Muscle layer of colon (tissue), 2 donors: Measurements from ENCODE around the gene ART5.
"Not testable (repeated sequence)": the region's sequence is repeated elsewhere in the genome, so short reads cannot be mapped to it uniquely, and the experiment has no call there.

ENCODE experiments used
- H3K27ac ChIP-seq: one replicate; pipeline ENCODE4 v1.7.0; 2013; ENCODE audit warnings: low read depth, mild to moderate bottlenecking, low read length, moderate library complexity
- H3K27me3 ChIP-seq, 2 donors: one replicate each; pipeline ENCODE4 v1.7.0; 2013; ENCODE audit warnings: low read length in 2 of 2, mild to moderate bottlenecking in 2 of 2; ENCODE audit not compliant: insufficient read depth in 2 of 2, control insufficient read depth in 1 of 2
- H3K36me3 ChIP-seq: one replicate; pipeline ENCODE4 v1.7.0; 2013; ENCODE audit warnings: mild to moderate bottlenecking, low read length; ENCODE audit not compliant: insufficient read depth
- H3K4me1 ChIP-seq: one replicate; pipeline ENCODE4 v1.7.0; 2013; ENCODE audit warnings: mild to moderate bottlenecking, low read length; ENCODE audit not compliant: insufficient read depth
- H3K4me3 ChIP-seq, 2 donors: one replicate each; pipeline ENCODE4 v1.7.0; 2013; ENCODE audit warnings: low read length in 2 of 2, low read depth in 1 of 2, mild to moderate bottlenecking in 1 of 2, moderate library complexity in 1 of 2
- H3K9ac ChIP-seq: one replicate; pipeline ENCODE4 v1.7.0; 2013; ENCODE audit warnings: low read length
- H3K9me3 ChIP-seq: one replicate; pipeline ENCODE4 v1.7.0; 2013; ENCODE audit warnings: mild to moderate bottlenecking, low read length
- donor health status: abdominal sarcoma.
- donor health status: Adenocarcinoma of cecum.

ART5 gene

GRCh38 chr11:3614742-3615171 is 27.0 kb downstream of the ART5 start:
- Histone ChIP-seq H3K9ac (no peak overlapping the region), H3K36me3 (no peaks in the 10 kb centered on the region), H3K27ac (no peak overlapping the region), H3K27me3 (no peaks in the 10 kb centered on the region), H3K4me3 (no peak overlapping the region), H3K9me3 (no peaks in the 10 kb centered on the region), H3K4me1 (no peaks in the 10 kb centered on the region)

- H3K4me1 ChIP-seq = no peaks in the 10 kb centered on the region
- H3K9me3 ChIP-seq = no peaks in the 10 kb centered on the region
- no peak overlapping the region for H3K4me3 ChIP-seq
- H3K27me3 ChIP-seq = no peaks in the 10 kb centered on the region
- no peaks in the 10 kb centered on the region for H3K36me3 ChIP-seq
- H3K9ac ChIP-seq = no peak overlapping the region
- no peak overlapping the region for H3K27ac ChIP-seq
These were observed 27.6 kb downstream of the ART5 start for GRCh38 chr11:3613998-3614741.

- H3K27me3 ChIP-seq = no peaks in the 10 kb centered on the region
- no peaks in the 10 kb centered on the region for H3K4me1 ChIP-seq
- H3K9ac ChIP-seq = no peak overlapping the region
- no peaks in the 10 kb centered on the region for H3K9me3 ChIP-seq
- H3K27ac ChIP-seq = no peak overlapping the region
- H3K4me3 ChIP-seq = no peak overlapping the region
- H3K36me3 ChIP-seq = no peaks in the 10 kb centered on the region
These were observed 29.7 kb downstream of the ART5 start for GRCh38 chr11:3611976-3612678.

GRCh38 chr11:3610846-3611245 is 30.9 kb downstream of the ART5 start:
- Histone ChIP-seq H3K4me3 (no peak overlapping the region), H3K4me1 (no peaks in the 10 kb centered on the region), H3K27ac (no peak overlapping the region), H3K27me3 (no peaks in the 10 kb centered on the region), H3K9me3 (no peaks in the 10 kb centered on the region), H3K9ac (no peak overlapping the region), H3K36me3 (no peaks in the 10 kb centered on the region)

- H3K4me3 ChIP-seq = no peak overlapping the region
- no peaks in the 10 kb centered on the region for H3K4me1 ChIP-seq
- no peak overlapping the region for H3K27ac ChIP-seq
- no peak overlapping the region for H3K9ac ChIP-seq
- no peaks in the 10 kb centered on the region for H3K9me3 ChIP-seq
- no peaks in the 10 kb centered on the region for H3K27me3 ChIP-seq
- no peaks in the 10 kb centered on the region for H3K36me3 ChIP-seq
These were observed 32.2 kb downstream of the ART5 start for GRCh38 chr11:3609416-3610265.

- Histone ChIP-seq H3K36me3 (no peaks in the 10 kb centered on the region), H3K4me3 (no peak overlapping the region), H3K27ac (no peak overlapping the region), H3K27me3 (no peaks in the 10 kb centered on the region), H3K9ac (no peak overlapping the region), H3K9me3 (no peaks in the 10 kb centered on the region), H3K4me1 (no peaks in the 10 kb centered on the region)
These were observed 36.0 kb downstream of the ART5 start for GRCh38 chr11:3605771-3606203.

GRCh38 chr11:3605283-3605662 is 36.5 kb downstream of the ART5 start:
- H3K4me1 ChIP-seq = no peaks in the 10 kb centered on the region
- H3K27me3 ChIP-seq = no peaks in the 10 kb centered on the region
- no peak overlapping the region for H3K4me3 ChIP-seq
- no peaks in the 10 kb centered on the region for H3K9me3 ChIP-seq
- H3K36me3 ChIP-seq = no peaks in the 10 kb centered on the region
- H3K9ac ChIP-seq = no peak overlapping the region
- H3K27ac ChIP-seq = no peak overlapping the region

GRCh38 chr11:3604167-3604566 is 37.6 kb downstream of the ART5 start:
- H3K4me1 ChIP-seq = no peaks in the 10 kb centered on the region
- H3K4me3 ChIP-seq = no peak overlapping the region
- H3K36me3 ChIP-seq = no peaks in the 10 kb centered on the region
- no peaks in the 10 kb centered on the region for H3K27me3 ChIP-seq
- H3K9me3 ChIP-seq = no peaks in the 10 kb centered on the region
- H3K27ac ChIP-seq = no peak overlapping the region
- no peak overlapping the region for H3K9ac ChIP-seq

GRCh38 chr11:3600201-3600600 is 41.6 kb downstream of the ART5 start:
- not testable (repeated sequence) for H3K9me3 ChIP-seq, H3K4me3 ChIP-seq, H3K4me1 ChIP-seq, H3K36me3 ChIP-seq, H3K9ac ChIP-seq, H3K27me3 ChIP-seq, H3K27ac ChIP-seq

GRCh38 chr11:3597743-3598142 is 44.0 kb downstream of the ART5 start:
- not testable (repeated sequence) for H3K9me3 ChIP-seq

GRCh38 chr11:3591326-3591725 is 50.5 kb downstream of the ART5 start:
- not testable (repeated sequence) for H3K9ac ChIP-seq, H3K27me3 ChIP-seq, H3K36me3 ChIP-seq, H3K4me3 ChIP-seq, H3K9me3 ChIP-seq, H3K27ac ChIP-seq, H3K4me1 ChIP-seq

More at GRCh38 chr11:3597743-3598142, 44.0 kb downstream of the ART5 start:
- not testable (repeated sequence) for H3K36me3 ChIP-seq, H3K9ac ChIP-seq, H3K27me3 ChIP-seq, H3K4me1 ChIP-seq, H3K4me3 ChIP-seq, H3K27ac ChIP-seq
